Astrocyte (in vitro differentiated cells and primary cell): ENCODE results near the gene ADORA1. TPM values are rescaled to one million over a fixed set of nuclear protein-coding genes. Genes with fewer than 3 reads are reported as not detected.

Experiments used
- DNase-seq: peaks from one replicate; pipeline ENCODE4 v3.0.0-alpha.2; 2010; ENCODE audit warnings: low read depth
- FAIRE-seq: peaks from 2 replicates; lab custom pipeline; 2011; peaks lifted over from hg19 to GRCh38; lab: Jason Lieb, UNC
- H2AFZ ChIP-seq: 2 replicates; pipeline ENCODE4 v1.6.0; 2012; ENCODE audit warnings: low read depth, low read length, inconsistent platforms
- H3K27ac ChIP-seq: 2 replicates; pipeline ENCODE4 v1.5.1; 2011; ENCODE audit warnings: low read depth, low read length, inconsistent platforms
- H3K27me3 ChIP-seq: 2 replicates; pipeline ENCODE4 v1.6.0; 2011; ENCODE audit warnings: low read length, inconsistent platforms; ENCODE audit not compliant: insufficient read depth
- H3K36me3 ChIP-seq: 2 replicates; pipeline ENCODE4 v1.5.1; 2011; ENCODE audit warnings: low read length, inconsistent platforms; ENCODE audit not compliant: insufficient read depth
- H3K4me1 ChIP-seq: 2 replicates; pipeline ENCODE4 v1.5.1; 2011; ENCODE audit warnings: low read length, inconsistent platforms; ENCODE audit not compliant: insufficient read depth
- H3K4me2 ChIP-seq: 2 replicates; pipeline ENCODE4 v1.6.0; 2012; ENCODE audit warnings: low read length, inconsistent platforms
- H3K4me3 ChIP-seq: 2 replicates; pipeline ENCODE4 v1.5.1; 2011; ENCODE audit warnings: low read depth, mild to moderate bottlenecking, low read length, inconsistent platforms; ENCODE audit not compliant: insufficient read depth
- H3K79me2 ChIP-seq: 2 replicates; pipeline ENCODE4 v1.6.0; 2012; ENCODE audit warnings: mild to moderate bottlenecking, low read length, inconsistent platforms; ENCODE audit not compliant: insufficient read depth
- H3K9ac ChIP-seq: 2 replicates; pipeline ENCODE4 v1.6.0; 2012; ENCODE audit warnings: mild to moderate bottlenecking, low read length, inconsistent platforms
- H3K9me3 ChIP-seq: 2 replicates; pipeline ENCODE4 v1.5.1; 2012; ENCODE audit warnings: low read depth, mild to moderate bottlenecking, low read length, inconsistent platforms; ENCODE audit not compliant: insufficient read depth
- H4K20me1 ChIP-seq: 2 replicates; pipeline ENCODE4 v1.6.0; 2012; ENCODE audit warnings: low read length, inconsistent platforms; ENCODE audit not compliant: insufficient read depth
- H3K27ac Mint-ChIP-seq: one replicate; pipeline ENCODE4 v1.8.0; 2021; ENCODE audit warnings: mild to moderate bottlenecking, mixed read lengths; ENCODE audit not compliant: unreplicated experiment
- H3K27me3 Mint-ChIP-seq: one replicate; pipeline ENCODE4 v1.8.0; 2021; ENCODE audit warnings: low read depth, mixed read lengths; ENCODE audit not compliant: unreplicated experiment
- H3K36me3 Mint-ChIP-seq: one replicate; pipeline ENCODE4 v1.8.0; 2021; ENCODE audit warnings: low read depth, mixed read lengths; ENCODE audit not compliant: unreplicated experiment
- H3K4me1 Mint-ChIP-seq: one replicate; pipeline ENCODE4 v1.8.0; 2021; ENCODE audit warnings: low read depth, mixed read lengths; ENCODE audit not compliant: unreplicated experiment
- H3K4me3 Mint-ChIP-seq: one replicate; pipeline ENCODE4 v1.8.0; 2021; ENCODE audit warnings: mild to moderate bottlenecking, moderate library complexity, mixed read lengths; ENCODE audit not compliant: unreplicated experiment
- H3K9me3 Mint-ChIP-seq: one replicate; pipeline ENCODE4 v1.8.0; 2021; ENCODE audit warnings: mild to moderate bottlenecking, mixed read lengths; ENCODE audit not compliant: unreplicated experiment
- EZH2 ChIP-seq: IDR thresholded peaks from 2 replicates; pipeline ENCODE4 v1.6.1; 2012; ENCODE audit warnings: mild to moderate bottlenecking, low read length, inconsistent platforms; ENCODE audit not compliant: insufficient read depth
- total RNA-seq: library from RNA; stranded (reverse); gene quantifications from 2 replicates; pipeline ENCODE4 v1.2.1, GENCODE V29; 2021
- TF ChIP-seq, protein P1 (sequence below): IDR thresholded peaks from 2 replicates; pipeline ENCODE4 v1.5.1; 2011; ENCODE audit warnings: low read depth, mild to moderate bottlenecking, inconsistent platforms, low read length, moderate library complexity; ENCODE audit not compliant: insufficient read depth

The ADORA1 gene
- total RNA-seq, 1 donor from 2014 or later, result 5.7 TPM

GRCh38 chr1:203158960-203159665 is 31.6 kb downstream of the ADORA1 start:
- Histone ChIP-seq H3K36me3 (no peaks in the 10 kb centered on the region), H3K4me1 (peaks cover 6% of the 10 kb centered on the region), H3K27me3 (peaks cover 2% of the 10 kb centered on the region), H3K4me3 (no peak overlapping the region), H3K4me2 (no peak overlapping the region), H3K9me3 (peaks cover 4% of the 10 kb centered on the region), H3K27ac (no peak overlapping the region), H2AFZ (no peak overlapping the region), H3K9ac (no peak overlapping the region), H3K79me2 (no peaks in the 10 kb centered on the region), H4K20me1 (peaks cover under 1% of the 10 kb centered on the region)
- FAIRE-seq, result no peak
- no peak overlapping the region for H3K27ac Mint-ChIP-seq
- H3K27me3 Mint-ChIP-seq, result peaks cover 30% of the 10 kb centered on the region
- peaks cover 22% of the 10 kb centered on the region for H3K9me3 Mint-ChIP-seq
- no peak for DNase-seq
- peaks cover 6% of the 10 kb centered on the region for H3K4me1 Mint-ChIP-seq
- TF ChIP-seq EZH2, result no peak
- peaks cover 18% of the 10 kb centered on the region for H3K36me3 Mint-ChIP-seq
- no peak overlapping the region for H3K4me3 Mint-ChIP-seq

DNA sequence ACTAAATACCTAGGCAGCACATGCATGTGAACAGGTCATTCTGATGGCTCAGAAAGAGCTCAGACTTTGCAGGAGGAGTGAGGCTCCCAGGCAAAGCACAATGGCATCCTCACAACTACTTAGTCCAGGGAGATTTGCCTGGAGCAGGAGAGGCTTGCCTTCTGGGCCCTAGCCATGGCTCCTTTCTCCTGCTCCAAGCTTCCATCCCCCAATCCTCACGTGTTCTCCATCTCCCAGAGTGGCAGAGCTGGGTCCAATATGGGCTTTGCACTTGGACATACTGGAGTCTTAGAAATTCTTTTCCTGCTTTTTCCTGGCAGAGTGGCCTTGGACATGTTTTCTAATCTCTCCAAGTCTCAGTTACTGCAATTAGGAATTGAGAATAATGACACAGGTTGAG is 32.3 kb downstream of the ADORA1 start:
- peaks cover 2% of the 10 kb centered on the region for H3K27me3 ChIP-seq
- FAIRE-seq (no peak), DNase-seq (no peak)
- Mint-ChIP-seq H3K9me3 (peaks cover 27% of the 10 kb centered on the region), H3K27ac (no peak overlapping the region), H3K4me1 (no peaks in the 10 kb centered on the region), H3K27me3 (peaks cover 37% of the 10 kb centered on the region), H3K36me3 (peaks cover 22% of the 10 kb centered on the region), H3K4me3 (no peak overlapping the region)
- H3K27ac ChIP-seq, result no peak overlapping the region
- H3K4me1 ChIP-seq, result no peaks in the 10 kb centered on the region
- no peak overlapping the region for H3K4me2 ChIP-seq
- no peaks in the 10 kb centered on the region for H3K36me3 ChIP-seq
- H3K79me2 ChIP-seq, result no peaks in the 10 kb centered on the region
- H2AFZ ChIP-seq, result no peak overlapping the region
- H3K4me3 ChIP-seq, result no peak overlapping the region
- H3K9ac ChIP-seq, result no peak overlapping the region
- no peak for TF ChIP-seq EZH2
- TF ChIP-seq, protein P1, sequence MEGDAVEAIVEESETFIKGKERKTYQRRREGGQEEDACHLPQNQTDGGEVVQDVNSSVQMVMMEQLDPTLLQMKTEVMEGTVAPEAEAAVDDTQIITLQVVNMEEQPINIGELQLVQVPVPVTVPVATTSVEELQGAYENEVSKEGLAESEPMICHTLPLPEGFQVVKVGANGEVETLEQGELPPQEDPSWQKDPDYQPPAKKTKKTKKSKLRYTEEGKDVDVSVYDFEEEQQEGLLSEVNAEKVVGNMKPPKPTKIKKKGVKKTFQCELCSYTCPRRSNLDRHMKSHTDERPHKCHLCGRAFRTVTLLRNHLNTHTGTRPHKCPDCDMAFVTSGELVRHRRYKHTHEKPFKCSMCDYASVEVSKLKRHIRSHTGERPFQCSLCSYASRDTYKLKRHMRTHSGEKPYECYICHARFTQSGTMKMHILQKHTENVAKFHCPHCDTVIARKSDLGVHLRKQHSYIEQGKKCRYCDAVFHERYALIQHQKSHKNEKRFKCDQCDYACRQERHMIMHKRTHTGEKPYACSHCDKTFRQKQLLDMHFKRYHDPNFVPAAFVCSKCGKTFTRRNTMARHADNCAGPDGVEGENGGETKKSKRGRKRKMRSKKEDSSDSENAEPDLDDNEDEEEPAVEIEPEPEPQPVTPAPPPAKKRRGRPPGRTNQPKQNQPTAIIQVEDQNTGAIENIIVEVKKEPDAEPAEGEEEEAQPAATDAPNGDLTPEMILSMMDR, result no peak
- peaks cover 4% of the 10 kb centered on the region for H3K9me3 ChIP-seq
- peaks cover 3% of the 10 kb centered on the region for H4K20me1 ChIP-seq

- FAIRE-seq (no peak), DNase-seq (no peak)
- Mint-ChIP-seq H3K27me3 (peaks cover 48% of the 10 kb centered on the region), H3K9me3 (peaks cover 34% of the 10 kb centered on the region), H3K27ac (no peak overlapping the region), H3K4me3 (no peak overlapping the region), H3K4me1 (no peaks in the 10 kb centered on the region), H3K36me3 (peaks cover 28% of the 10 kb centered on the region)
- Histone ChIP-seq H3K27ac (no peak overlapping the region), H2AFZ (no peak overlapping the region), H3K79me2 (no peaks in the 10 kb centered on the region), H3K4me3 (no peak overlapping the region), H3K4me1 (no peaks in the 10 kb centered on the region), H3K4me2 (no peak overlapping the region), H4K20me1 (peaks cover 3% of the 10 kb centered on the region), H3K9ac (no peak overlapping the region), H3K27me3 (peaks cover 2% of the 10 kb centered on the region), H3K9me3 (peaks cover 4% of the 10 kb centered on the region), H3K36me3 (no peaks in the 10 kb centered on the region)
- TF ChIP-seq, protein P1, result no peak
- no peak for TF ChIP-seq EZH2
These were observed 33.6 kb downstream of the ADORA1 start for GRCh38 chr1:203161175-203161574.
